HuH-7.5 (cell line): Measurements from ENCODE around the gene ANKS6.

Experiments
- DNase-seq: peaks from one replicate; pipeline ENCODE4 v3.0.0; 2011; ENCODE audit warnings: low spot score

ANKS6 gene

DNA sequence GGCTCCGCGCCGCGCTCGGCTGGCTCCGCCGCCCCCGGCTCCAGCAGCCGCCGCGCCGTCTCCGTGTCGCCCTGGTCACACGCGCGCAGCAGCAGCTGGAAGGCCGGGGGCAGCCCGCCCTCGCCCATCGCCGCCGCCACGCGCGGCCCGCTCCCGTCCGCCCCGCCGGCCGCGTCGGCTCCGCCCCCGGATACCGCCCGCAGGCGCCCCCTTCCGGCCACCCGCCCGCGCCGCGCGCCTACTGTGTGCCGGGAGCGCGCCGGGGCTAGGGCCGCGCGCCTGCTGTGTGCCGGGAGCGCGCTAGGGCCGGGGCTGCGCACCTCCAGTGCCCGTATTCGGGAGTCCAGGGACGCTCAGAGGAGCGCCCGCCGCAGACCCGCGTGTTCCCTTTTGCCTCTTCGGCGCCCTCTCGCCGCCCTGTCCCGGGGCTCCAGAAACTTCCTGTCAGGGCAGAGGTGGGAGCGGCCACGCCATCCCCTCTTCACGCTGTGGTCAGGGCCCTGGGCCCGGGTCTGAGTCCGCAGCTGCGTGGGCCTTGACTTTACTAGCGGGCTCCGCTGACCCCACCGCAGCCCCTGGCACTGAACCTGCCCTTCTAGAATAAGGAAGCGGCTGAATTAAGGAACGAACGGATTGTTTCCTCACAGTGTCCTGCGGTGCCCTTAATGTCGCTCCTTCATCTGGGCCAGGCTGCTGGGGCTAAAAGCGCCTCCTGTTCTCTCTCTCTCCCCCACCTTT is at the start of gene ANKS6:
Gene ANKS6 (minus strand): TSS at position 192 of the 738 bp plus-strand sequence. CDS start 64 bp downstream, at position 128.
- peak; percentile 90 for DNase-seq

DNA sequence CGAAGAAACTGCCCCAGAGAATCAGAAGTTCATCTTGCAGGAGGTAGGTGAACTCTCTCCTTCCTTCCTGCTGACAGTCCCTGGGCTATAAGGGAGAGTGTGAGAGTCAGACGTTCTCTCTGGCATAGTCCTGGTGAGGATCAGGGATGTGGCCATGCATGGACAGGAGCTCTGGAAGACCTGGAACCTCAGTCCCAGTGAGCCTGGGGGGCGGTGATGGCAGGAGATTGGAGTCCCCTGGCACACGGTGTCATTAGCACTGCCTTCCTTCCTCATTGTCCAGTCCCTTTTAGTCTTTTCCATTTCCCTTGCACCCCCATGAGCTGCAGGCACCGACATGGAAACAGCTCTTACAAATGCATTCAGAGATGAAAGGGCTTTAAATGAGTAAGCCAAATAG is 49.7 kb upstream of the ANKS6 start:
- DNase-seq, result no peak

DNA sequence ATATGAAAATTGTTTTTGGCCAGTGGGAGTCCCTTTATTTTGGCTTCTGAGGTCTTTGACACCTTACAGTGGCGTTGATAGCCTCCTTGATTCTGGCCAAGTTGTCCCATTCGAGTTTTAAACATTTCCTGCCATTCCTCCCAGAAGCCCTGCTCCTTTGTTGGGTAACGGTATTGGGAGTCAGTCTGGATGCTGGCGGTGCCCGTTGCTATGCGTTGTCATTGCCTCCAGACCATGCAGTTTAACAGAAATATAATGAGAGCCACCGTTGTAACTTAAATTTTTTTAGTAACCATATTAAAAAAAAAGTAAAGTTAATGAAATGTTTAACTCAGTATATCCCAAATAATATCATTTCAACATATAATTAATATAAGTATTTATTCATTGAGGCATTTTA is 46.2 kb upstream of the ANKS6 start:
- DNase-seq, result no peak

DNA sequence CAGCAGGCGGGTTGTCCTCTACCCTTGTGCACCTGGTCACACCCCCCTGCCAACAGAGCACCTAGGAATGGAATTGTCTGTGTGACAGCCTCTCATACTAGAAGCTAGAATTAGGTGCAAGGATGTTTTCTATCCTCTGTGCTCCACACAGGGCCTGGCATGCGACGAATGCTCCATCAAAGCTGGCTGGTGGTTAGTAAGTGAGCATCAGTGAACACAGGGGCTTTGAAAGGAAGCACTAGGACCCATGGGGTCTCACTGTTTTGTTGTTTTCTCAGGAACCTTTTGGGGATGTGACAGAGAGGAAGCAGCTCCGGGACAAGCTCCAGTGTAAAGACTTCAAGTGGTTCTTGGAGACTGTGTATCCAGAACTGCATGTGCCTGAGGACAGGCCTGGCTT is 43.4 kb upstream of the ANKS6 start:
- no peak for DNase-seq

DNA sequence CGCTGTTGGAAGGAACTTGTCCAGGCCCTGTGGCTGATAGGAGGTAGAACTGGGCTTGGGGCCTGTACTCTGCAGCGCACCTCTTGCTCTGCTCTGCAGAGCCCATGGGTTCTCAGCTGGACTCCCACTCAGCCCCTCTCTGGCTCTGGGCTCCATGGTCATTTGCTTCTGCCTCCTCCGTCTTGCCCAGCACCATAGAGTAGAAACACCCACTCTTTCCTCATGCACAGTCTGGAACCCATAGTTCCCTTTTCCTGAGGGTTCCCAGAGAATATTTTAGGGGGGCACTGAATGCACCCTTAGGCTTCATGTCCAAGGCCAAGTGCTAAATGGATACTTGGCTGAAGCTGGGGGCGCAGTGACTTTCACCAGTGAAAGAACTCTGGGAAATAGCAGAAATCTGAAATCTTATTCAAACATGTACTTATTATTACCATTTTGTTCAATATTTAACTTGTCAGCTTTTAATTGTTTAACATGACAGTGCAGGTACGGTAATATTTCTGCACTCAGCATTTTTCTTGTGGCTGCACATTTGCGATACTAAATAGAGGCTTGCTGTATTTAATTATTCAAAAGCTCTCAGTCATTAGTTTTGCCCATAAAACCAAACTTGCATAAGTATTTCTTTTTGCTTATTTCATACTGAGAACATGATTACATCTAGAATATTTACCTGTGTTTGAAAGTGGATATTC is 42.7 kb upstream of the ANKS6 start:
- DNase-seq, result no peak

DNA sequence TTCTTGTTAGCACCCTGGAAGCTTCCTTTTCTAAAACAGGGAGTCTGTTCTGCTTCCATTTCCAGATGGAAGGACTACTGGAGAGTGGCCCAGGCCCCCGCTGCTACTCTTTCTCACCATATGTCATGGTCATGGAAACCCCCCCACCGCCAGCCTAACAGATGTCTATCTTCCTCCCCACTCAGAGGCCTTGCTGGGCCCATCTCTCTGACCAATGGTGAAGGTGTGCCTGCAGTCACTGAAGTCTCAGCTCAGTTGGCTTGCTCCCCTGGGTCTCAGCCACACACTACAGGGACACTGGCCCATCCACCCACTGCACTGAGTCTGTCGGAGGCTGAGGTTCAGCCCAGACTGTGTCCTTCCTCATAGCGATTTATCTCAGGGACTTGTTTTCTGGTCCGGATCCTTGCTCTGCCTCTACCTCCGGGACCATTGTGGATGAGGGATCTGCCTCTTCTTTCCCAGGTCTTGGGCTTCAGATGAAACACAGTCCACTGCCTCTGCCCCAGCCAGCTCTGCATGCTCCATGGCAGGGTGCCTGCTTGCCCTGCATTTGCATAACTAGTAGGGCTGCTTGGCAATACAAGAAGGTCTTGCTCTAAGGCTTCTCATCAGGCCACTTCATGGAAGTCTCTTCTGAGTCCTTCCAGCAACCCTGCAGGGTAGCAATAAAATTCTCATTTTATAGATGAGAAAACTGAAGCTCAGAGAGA is 42.0 kb upstream of the ANKS6 start:
- no peak for DNase-seq

DNA sequence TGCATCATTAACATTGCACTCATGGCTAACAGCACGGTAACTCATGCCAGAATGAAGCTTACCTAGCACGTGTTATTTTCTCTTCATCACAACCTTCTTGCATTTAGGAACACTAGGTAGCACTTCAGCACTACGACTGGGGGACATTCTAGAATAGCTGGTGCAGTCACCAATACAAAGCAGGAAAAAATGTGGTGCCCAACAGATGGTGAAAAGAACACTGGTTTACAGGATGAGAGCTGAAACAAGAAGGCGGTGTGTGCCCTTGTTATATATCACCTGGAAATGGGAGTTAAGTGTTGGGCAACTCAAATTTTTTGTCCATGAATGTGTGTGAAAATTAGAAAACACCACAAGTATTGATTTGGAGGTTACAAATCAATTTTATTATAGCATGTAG is 41.2 kb upstream of the ANKS6 start:
- no peak for DNase-seq

DNA sequence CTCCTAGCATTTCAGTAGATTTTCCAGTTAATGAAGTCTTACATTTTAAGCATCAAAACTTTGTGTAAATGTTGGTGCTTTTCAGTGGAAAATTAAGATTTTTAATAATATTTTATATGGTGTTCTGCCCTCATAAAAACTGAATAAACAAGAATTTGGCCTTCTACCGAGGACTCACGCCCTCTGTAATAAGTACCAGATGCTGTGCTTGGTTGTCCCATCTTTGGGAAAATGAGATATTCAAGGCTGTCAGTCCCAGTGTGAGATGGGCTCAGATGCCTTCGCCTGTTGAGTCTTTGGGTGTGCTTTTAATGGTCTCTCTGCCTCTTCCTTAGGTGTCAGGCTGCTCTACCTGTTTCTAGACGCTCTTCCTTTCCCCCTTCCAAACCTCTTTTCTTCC is 39.9 kb upstream of the ANKS6 start:
- DNase-seq, result no peak

DNA sequence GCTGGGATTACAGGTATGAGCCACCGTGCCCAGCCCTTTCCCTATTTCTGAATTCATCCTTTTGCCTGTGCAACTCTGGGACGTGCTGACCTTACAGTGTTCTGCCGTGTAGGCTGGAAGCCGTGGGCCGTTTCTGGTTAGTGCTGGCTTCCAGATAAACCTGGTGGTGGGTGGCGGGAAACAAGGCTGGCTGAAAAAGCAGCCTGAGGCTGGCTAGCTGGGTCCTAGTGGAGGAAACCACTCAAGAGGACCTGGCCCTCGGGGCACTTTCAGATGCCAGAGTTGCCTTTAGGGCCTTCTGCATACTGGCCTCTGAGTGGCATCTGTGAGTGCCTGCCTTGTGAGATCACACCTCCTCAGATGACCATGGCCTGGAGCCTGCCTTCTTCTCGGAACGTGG is 38.0 kb upstream of the ANKS6 start:
- DNase-seq, result no peak

DNA sequence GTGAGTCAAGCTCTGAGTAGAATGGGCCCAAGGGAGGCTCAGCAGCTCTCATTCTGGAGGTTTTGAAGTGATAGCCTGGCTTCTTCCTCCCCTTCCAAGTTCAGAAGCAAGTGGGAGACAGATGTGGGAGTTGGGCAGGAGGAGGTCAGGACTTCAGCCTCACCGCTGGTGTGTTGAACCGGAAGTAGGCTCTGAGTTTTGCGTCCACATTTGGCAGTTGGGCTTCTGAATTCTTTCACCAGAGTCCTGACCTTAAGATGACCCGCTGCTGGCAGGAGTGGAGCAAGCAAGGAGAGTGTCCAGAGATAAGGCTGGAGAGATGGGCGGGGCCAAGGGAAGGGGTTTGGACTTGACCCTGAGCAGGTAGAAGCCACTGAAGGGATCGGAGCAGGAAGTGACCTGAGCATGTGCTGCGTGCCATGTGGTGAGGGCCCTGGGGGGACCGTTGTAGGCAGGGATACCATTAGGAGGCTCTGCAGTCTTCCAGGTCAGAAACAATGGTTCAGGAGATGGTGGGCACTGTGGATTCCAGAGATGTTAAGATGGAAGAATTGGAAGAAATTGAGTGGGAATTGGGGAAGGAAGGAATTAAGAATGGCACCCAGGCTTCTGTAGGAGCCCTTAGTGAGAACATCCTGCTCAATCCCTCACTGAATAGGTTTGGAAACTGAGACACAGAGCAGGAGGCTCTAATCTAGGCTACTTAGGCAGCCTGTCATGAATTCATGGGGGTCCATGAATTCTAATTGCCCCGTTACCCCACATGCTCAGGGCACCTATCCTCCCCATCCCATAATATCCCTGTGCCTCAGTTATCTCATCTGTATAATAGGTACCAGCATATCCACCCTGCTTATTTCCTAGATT is 37.0 kb upstream of the ANKS6 start:
- DNase-seq, result no peak

DNA sequence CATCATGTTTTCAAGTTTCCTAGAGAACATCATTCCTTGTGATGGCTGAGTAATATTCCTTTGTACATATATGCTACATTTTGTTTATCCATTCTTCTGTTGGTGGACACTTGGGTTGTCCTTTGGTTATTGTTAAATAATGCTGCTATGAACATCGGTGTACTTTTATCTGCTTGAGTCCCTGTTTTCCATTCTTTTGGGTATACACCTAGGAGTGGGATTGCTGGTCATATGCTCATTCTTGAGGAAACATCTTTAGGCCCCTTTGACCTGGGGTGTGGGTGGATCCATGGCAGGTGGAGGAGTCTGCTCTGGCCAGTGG is 36.4 kb upstream of the ANKS6 start:
- DNase-seq, result no peak

DNA sequence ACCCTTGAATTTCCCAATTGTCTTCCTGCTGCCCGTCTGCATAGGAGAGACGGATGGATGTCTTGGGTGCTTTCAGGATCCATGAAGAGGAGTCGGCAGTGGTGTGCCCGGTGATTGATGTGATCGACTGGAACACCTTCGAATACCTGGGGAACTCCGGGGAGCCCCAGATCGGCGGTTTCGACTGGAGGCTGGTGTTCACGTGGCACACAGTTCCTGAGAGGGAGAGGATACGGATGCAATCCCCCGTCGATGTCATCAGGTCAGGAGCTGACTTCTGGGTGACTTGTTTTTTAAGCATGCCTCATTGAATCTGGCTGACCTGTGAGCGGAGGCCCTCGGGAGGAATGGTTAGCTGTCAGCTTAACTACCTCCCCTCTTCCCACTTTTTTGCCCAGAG is 35.3 kb upstream of the ANKS6 start:
- DNase-seq, result no peak

DNA sequence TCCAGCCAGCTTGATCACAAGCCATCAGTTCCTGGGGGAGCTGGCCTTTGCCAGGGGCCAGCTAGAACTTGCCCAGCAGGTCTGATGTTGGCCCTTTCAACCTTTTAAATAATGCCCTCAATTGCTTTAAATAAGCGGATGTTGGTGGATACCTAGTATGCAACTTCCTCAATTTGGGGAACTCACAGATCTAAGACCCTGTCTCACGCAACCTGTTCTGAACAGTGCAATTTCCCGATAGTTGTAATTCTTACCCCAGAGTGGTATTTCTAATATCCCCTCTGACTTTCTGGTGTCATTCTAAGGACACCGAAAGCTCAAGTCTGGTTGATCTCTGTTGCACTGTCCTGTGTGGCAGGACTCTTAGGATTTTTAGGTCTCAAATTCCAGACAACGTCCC is 34.2 kb upstream of the ANKS6 start:
- DNase-seq, result no peak

DNA sequence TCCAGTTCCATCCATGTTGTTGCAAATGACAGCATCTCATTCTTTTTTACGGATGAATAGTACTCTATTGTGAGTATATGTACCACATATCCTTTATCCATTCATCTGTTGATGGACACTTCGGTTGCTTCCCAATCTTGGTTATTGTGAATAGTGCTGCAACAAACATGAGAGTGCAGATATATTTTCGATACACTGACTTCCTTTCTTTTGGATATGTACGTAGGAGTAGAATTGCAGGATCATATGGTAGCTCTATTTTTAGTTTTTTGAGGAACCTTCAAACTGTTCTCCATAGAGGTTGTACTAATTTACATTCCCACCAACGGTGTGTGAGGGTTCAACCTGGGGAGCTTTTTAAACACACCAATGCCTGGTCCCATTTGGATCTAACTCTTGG is 33.4 kb upstream of the ANKS6 start:
- no peak for DNase-seq

DNA sequence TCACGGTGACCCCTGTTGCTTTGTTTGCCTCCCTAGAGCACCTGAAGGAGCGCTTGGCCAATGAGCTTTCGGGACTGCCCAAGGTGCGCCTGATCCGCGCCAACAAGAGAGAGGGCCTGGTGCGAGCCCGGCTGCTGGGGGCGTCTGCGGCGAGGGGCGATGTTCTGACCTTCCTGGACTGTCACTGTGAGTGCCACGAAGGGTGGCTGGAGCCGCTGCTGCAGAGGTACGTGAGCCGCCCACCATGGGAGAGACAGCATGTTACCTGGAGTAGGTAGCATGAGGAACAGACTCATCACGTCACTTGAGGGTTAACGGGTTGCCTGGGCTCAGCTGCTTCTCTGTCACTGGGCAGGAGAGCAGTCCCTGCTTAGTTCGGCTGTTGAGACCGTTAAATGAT is 30.4 kb upstream of the ANKS6 start:
- DNase-seq, result no peak

DNA sequence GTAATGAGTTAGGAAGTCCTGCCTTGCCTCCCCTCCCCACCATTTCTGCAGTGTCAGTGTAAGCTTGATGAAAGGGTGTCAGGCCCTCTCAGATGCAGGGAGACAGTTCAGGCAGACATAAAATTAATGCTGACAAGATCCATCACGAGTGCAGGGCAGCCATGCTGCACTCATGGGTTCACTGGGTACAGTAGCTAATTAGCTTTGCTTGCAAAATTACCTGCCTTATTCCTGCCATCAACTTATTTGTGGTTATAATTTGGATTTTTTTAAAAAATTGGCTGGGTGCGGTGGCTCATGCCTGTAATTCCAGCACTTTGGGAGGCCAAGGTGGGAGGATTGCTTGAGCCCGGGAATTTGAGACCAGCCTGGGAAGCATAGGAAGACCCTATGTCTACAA is 29.1 kb upstream of the ANKS6 start:
- DNase-seq, result no peak

DNA sequence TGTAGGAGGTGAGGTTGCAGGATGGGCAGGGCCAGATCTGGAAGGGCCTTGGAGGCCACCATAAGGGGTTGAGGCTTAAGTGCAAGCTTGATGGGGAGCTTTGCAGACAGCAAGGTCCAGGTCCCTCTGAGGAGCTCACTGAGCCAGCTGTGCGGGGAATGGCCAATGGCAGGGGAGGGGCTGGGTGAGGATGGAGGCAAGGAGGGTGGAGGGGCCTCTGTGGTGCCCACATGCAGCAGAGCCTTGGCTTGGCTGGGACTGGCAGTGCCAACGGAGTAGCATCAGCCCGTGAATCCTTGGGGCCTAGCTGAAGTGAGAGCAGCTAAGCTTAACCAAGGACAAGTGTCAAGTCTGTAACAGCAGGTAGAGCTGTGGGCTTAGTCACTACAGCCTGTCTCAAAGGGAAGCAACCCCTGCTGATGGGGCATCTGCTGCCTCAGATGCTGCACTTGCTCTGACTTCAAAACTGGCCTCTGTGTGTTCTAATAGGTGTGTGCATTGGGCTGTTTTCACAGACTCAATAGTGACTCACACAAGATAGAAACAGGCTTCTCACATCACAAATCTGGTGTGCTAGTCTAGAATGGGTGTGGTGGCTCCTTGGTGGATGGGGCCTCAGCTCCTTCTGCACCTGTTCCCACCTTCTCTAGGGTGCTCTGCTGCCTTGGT is 27.4 kb upstream of the ANKS6 start:
- DNase-seq, result no peak

DNA sequence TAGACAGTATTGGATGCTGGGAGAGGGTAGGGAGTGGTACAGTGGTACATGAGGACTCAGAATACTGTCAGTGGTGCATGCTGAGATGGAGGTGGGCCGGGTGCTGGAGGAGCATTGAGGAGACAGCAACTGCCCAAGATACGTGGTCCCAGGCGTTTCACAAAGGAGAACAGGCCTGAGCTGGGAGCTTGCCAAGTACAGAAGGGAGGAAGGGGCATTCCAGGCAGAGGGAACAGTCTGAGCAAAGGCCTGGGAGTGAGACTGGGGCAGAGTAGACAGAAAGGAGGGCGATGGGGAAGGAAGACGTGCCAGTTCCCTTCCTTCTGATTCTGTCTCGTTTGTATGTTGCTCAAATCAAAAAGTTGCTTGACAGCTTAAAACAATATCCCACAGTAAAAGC is 26.3 kb upstream of the ANKS6 start:
- no peak for DNase-seq

DNA sequence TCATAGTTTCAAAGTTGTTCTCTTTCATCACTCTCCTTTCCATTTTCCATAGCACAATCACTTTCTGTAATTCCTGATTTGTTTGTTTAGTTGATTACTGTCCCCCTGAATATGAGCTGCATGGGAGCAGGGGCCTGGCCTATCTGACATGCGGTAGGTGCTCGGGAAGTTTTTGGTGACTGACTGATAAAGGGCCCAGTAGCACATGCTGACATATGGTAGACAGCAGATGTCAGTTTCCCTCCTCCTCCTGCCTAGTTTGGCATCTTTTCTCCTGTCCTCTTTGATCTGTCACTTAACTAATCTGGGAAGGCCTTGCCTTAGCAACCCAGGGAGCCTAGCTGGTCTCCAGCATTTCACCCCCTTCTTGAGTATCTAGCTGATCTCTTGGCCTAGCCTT is 25.5 kb upstream of the ANKS6 start:
- no peak for DNase-seq

DNA sequence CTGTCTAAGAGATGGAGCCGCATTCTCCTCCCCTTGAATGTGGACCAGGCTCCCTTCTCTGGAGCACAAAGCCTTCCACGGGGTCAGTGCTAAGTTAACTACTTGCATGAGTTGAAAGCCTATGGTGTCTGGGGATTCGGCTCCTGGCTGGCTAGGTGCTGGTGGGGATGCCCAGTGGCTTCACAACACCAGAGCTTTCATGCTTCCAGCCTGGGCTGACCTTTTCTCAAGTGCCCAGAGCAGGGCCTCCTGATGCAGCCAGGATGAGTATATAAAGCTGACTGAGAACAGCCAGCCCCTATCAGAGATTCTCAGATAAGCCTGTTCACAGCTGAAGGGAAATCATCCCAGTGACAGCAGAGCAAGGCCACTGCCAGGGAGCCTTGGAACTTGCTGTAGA is 22.9 kb upstream of the ANKS6 start:
- DNase-seq, result no peak

DNA sequence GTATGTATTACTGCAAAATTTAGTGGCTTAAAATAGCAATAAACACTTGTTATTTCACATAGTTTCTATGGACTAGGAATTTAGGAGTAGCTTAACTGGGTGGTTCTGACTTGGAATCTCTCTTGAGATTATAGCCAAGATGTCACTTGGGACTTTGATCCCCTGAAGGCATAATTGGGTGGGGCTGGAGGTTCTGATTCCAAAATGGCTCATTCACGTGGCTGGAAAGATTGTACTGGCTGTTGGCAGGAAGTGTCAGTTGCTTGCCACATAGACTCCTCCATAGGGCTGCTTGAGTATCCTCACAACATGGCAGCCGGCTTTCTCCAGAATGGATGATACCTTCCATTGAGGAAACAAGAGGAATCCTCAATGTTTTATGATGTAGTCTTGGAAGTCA is 22.4 kb upstream of the ANKS6 start:
- DNase-seq, result no peak

DNA sequence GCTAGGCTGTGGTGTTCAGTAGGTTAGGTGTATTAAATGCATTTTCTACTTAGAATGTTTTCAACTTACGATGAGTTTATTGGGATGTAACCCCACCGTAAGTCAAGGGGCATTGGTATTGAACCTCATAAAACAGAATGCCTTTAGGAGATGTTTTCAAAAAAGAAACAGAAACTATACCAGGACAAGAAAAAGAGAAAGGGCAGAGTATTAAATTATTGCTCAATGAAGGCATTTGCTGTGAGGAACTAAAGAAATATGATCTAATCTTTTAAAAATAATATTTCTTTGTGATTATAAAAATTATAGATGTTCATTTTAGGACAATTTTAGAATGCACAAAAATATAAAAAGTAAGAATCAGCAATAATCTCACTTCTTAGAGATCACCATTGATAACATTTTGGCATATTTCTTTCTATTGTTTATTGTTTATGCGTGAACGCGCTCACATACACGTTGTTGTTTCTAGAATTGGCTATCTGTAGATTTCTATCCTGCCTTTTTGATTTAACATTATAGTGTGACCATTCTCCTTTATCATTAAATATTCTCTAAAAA is 19.1 kb upstream of the ANKS6 start:
- no peak for DNase-seq
